NCI-H2171 treated with DMSO at 0.1 percent for 48 hours (cell line): ENCODE results near the gene CRKL.
"Not testable (repeated sequence)": the region's sequence is repeated elsewhere in the genome, so short reads cannot be mapped to it uniquely, and the experiment has no call there.

Source experiments
- DNase-seq: peaks from one replicate; lab custom pipeline; 2025; lab: John Stamatoyannopoulos, UW

The CRKL gene, protein sequence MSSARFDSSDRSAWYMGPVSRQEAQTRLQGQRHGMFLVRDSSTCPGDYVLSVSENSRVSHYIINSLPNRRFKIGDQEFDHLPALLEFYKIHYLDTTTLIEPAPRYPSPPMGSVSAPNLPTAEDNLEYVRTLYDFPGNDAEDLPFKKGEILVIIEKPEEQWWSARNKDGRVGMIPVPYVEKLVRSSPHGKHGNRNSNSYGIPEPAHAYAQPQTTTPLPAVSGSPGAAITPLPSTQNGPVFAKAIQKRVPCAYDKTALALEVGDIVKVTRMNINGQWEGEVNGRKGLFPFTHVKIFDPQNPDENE

DNA sequence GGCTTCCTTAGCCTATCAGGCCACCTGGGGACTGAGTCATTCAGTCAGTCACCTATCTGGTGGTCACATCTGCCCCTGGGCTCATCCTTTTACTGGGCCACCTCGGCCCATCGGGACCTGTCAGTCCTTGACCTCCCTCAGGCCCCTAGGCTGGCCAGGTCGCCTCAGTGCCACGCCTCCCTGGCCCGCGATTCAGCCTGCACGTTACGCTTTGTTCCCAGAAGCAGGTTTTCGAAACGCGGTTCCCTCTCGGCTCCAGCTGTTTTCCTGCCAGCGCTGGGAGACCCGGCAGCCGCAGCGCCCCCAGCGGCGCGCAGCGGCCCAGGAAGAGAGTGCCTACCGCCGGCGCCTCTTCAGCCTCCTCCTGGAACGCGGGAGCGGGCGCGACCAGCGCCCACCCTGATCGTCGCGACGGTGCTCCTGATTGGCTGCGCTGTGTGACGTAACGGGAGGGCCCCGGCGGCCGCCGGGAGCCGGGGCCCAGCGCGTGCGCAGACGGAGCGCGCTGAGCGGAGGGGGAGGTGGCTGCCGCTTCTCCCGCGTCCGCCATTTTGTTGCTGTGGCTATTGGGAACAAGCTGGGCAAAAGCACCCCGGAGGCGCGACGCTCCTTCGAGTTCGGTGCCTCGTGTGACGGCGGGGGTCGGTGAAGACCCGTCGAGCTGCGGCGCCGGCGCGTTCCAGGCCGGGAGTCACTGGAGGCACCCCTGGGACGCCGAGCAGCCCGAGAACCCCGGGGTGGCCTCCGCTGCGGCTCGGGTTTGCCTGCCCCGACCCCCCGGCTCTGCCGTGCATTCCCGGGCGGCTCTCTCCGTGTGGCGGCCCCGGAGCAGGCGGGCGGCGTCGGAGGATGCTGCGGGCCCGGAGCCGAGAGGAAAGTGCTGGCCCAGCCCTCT, at the start of gene CRKL:
CRKL (plus strand) TSS at position 492 of the 895 bp plus-strand sequence. CDS start 528 bp downstream, outside the sequence.
- peak; percentile 98 for DNase-seq

DNA sequence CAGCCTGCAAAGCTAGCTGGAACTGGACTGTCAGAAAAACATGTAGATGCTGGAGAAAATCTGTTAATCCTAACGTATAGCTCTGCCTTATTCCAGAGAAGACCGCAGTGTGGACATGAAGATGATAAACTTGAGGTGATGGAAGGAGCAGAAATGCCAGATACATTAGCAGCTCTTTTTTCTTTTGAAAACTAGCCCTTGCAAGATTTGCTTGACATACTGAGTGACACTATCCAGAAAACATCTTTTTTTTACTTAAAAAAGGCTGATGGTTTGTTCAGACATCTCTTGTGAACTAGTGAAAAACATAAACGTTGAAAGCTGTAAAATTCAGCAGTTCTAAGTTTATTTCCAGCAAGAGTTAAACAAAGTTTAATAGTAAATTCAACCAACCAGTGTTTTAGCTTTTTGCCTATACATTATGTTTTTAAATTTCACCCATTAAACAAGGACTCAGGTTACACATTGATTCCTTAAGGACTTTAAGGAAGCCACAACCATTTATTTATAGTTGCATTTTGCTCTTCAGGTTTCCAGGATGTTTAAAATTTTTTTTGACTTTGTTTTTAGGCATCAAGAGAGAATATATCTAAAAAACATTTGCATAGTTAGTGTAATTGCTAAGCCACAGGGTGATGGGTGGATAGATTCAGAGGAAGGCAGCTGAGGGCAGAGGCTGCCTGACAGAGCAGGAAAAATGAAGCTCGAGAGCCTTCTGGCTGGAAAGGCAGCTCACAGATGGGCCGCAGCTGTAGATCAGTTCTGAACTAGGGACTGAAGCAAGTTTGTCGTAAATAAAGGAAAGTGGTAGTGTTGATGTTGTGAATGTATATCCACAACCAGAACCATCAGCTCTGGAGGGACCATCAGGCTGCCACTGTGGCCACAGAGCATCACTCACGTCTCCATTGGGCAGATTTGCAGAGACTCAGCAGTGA, 48.9 kb upstream of the CRKL start:
- DNase-seq: peak; percentile 59

DNA sequence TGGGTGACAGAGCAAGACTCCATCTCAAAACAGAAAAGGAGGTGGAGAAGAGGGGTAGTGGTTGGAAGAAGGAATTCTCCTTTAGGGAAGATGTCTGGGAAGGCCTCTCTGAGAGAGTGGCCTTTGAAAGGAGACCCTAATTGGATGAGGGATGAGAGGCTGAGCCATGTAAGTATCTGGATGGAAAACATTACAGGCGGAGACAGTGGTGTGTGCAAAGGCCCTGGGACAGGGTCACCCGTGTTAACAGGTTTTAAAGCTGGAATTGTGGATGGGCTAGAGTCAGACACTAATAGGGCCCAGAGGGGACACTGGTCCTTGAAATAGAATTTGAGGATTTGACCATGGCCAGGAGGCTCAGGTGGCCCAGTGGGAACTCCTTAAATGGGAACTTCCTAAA, 48.0 kb upstream of the CRKL start:
- DNase-seq: no peak

DNA sequence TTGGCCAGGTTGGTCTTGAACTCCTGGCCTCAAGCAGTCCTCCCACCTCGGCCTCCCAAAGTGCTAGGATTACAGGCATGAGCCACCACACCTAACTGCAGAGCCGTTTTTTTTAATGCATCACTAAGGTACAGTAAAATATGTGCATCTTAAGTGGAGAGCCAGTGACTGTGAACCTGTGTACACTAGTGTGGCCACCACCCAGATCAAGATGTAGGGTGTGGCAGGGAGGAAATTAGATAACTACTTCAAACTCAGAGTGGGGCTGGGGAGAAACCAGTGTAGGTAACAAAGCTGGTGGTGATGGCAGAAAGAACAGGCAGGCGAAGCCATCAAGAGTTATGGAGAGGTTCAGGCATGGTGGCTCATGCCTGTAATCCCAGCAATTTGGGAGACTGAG, 44.0 kb upstream of the CRKL start:
- no peak for DNase-seq

DNA sequence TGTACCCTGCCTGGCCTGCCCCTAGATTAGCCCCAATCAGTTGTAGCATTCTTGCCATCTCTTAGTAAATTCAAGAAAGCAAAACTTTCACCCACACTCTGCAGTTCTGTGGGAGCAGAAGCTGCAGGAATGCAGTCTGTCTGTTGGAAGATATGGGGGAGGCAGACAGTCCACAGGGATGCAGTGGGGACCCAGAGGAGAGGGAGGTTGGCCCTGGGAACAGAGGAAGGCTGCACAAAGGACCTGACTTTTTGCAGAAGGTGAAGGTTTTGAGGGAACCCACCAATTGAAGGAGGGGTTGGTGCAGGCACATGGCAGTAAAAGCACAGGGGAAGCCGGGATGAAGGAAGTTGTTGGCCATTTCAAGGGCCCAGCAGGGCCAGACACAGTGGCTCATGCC, 41.9 kb upstream of the CRKL start:
- no peak for DNase-seq

GRCh38 chr22:20877715-20878114, 39.5 kb upstream of the CRKL start:
- no peak for DNase-seq

DNA sequence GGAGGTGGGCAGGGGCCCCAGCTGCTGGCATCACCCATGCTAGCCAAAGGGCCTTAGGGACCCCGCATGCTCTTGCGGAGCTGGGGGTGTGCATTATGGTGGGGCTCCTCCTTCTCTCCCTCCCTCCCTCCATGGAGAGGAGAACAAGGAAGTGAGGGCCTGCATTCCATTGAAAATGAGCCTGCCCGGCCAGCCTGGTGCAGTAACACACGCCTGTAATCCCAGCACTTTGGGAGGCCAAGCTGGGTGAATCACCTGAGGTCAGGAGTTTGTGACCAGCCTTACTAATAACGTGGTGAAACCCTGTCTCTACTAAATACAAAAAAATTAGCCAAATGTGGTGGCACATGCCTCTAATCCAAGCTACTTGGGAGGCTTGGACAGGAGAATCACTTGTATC, 36.0 kb upstream of the CRKL start:
- no peak for DNase-seq

- DNase-seq: no peak
These were observed 35.1 kb upstream of the CRKL start for GRCh38 chr22:20881869-20882815.

DNA sequence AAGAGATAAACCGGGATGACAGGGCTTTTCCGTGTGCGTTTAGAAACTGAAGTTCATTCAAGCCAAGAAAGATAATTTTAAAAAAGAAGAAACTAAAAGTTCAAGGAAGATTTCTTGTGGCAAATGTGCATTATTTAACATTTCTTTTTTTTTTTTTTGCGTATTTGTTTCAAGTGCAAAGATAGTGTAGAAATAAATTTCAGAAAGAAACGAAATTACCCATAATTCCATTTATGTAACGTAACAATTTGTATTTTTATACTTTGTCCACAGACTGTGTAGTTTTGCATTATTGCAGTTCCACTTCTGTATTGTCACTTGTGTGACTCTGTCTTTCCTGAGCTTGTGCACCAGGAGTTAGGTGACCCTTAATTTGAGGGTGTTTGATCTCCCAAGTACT, 34.4 kb upstream of the CRKL start:
- no peak for DNase-seq

GRCh38 chr22:20884454-20884853, 32.8 kb upstream of the CRKL start:
- no peak for DNase-seq

DNA sequence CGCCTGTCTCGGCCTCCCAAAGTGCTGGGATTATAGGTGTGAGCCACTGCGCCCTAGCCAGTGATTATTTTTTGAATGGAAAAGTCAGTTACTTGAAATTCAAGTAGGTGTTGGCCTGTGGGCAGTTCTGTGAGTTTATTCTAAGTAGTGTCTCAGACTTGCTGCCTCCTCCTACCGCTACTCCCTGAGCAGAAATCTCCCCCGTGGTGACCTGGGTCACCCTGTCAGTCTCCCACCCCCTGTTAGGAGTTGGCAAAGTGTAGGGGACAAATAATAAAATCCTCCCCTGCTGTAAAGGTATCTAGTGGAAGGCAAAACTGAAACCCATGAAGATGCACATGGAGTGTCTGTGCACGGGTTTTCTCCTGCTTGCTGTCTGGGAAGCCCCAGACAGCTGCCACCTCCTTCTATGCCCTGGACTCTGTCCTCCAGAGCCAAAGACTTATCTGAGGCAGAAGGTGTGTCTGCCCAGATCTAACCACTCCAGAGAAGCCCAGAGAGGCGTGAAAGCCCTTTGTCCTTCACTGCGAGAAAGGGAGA, 32.1 kb upstream of the CRKL start:
- no peak for DNase-seq

DNA sequence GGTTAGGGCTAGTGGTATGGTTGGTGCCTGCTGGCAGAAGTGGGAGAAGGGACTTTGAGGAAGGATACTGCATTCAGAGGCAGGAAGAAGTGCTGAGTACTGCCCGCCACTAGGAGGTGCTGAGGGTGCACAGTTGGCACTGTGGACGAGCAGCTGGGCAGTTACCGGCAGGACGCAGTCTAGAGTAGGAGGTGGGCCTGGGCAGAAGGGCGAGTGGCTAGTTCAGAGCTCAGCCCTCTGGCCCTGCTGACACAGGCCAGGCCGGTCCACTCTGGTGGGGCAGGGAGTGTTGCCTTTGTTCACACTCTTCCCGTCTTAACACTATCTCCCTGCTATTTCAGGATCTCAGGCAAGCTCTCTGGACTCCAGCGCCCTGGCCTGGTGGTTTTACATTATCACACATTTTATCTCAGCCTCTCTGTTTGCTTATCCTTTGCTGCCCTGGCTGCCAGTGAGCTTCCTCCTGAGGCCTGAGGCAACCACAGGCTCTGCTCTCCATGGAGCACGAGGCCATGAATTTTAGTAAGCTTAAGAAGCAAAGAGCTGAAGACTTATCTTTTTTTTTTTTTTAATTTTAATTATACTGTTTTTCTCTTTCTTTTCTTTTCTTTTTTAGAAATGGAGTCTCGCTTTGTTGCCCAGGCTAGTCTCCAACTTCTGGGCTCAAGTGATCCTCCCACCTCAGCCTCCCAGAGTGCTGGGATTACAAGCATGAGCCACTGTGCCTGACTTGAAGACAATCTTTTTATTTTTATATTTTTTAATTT, 31.5 kb upstream of the CRKL start:
- peak; percentile 33 for DNase-seq

DNA sequence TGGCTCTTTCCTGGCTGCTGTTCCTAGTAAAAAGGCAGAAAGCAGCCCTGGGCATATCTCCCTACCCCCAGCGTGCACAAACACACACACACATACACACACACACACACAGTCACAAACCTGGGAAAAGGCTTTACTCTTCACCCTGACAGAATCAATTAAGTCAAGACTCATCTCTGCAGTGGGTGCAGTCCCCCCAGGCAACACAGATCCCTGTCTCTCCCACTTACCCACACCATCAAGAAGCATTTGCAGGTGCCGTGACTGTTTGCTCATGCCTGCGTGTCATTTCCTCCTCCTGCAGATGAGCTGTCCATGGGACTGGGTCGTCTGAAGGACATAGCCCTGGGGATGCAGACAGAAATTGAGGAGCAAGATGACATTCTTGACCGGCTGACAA, 29.8 kb upstream of the CRKL start:
- no peak for DNase-seq

- no peak for DNase-seq
These were observed 28.0 kb upstream of the CRKL start for GRCh38 chr22:20889025-20889704.

DNA sequence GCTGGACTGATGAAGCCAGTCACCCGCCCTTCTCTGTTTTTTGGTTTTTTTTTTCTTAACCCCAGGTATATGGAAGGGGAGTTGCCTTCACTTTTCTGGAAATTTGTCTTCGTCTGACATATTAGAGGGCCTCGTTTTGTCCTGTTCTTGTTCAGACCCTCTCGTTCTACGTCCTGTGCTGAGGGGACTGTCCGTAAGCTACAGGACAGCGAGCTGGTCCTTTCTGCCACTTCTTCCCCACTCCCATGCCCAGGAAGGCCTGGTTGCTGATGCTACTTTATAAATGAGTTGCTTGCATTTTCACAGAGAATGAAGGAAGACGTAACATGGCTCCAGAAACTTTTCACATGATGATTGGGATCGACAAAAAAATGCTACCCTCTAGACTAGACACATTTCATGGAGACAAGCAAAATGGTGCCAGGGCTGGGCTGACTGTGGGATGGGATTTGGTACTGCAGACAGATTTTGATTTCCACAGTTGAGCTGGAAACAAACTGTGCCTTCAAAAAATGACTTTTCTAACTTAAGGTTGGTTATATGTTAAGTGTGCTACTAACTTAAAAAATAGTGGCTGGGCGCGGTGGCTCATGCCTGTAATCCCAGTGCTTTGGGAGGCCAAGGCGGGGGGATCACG, 27.2 kb upstream of the CRKL start:
- no peak for DNase-seq

DNA sequence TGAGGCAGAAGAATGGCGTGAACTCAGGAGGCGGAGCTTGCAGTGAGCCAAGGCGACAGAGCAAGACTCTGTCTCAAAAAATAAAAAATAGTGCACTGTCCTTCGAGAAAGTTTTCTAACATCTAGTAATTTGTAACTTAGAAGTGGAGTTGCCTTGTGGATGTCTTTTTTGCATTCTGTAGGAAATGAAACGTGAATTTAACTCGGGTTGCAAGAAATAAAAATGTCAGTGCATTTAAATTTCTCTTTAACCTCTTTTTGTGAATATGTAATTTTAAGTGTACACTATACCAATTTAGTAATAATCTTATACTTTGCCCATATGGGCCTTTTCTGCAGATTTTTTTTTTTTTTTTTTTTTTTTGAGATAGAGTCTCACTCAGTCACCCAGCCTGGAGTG, 26.2 kb upstream of the CRKL start:
- no peak for DNase-seq

DNA sequence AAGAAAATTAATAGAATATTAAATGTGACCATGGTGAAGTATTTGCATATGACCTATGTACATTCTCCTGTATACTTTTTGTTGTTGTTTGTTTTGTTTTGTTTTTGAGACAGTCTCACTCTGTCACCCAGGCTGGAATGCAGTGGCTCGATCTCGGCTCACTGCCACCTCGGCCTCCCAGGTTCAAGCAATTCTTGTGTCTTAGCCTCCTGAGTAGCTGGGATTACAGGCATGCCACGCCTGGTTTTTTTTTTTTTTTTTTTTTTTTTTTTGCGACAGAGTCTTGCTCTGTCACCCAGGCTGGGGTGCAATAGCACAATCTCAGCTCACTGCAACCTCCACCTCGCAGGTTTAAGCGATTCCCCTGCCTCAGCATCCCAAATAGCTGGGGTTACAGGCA, 19.5 kb upstream of the CRKL start:
- not testable (repeated sequence) for DNase-seq

GRCh38 chr22:20899827-20900423, 17.3 kb upstream of the CRKL start:
- DNase-seq: no peak
